Peyer's patch (tissue), 4 donors: ENCODE data around the gene LPAR1. TPM values are rescaled to one million over a fixed set of nuclear protein-coding genes. Genes with fewer than 3 reads are reported as not detected.

Source experiments
- DNase-seq, 3 donors: peaks; one replicate each; pipeline ENCODE4 v3.0.0-alpha.2; 2017 to 2019
- H3K27ac ChIP-seq, 4 donors: fragments of 200-600 bp; sonication (generic); one replicate each; pipeline ENCODE4 v1.5.1; 2016 to 2019
- H3K27me3 ChIP-seq, 2 donors: fragments of 200-600 bp; sonication (generic); one replicate each; pipeline ENCODE4 v1.5.1; 2019
- H3K36me3 ChIP-seq, 3 donors: fragments of 200-600 bp; sonication (generic); one replicate each; pipeline ENCODE4 v1.5.1; 2016 to 2019
- H3K4me1 ChIP-seq, 4 donors: fragments of 200-600 bp; sonication (generic); one replicate each; pipeline ENCODE4 v1.5.1; 2016 to 2019
- H3K4me3 ChIP-seq, 4 donors: fragments of 200-600 bp; sonication (generic); 1 replicate in 3 of 4; 2 replicates in 1 of 4; pipeline ENCODE4 v1.5.1; 2016 to 2019; ENCODE audit warnings: mild to moderate bottlenecking in 1 of 4
- H3K9me3 ChIP-seq, 4 donors: fragments of 200-600 bp; sonication (generic); one replicate each; pipeline ENCODE4 v1.5.1; 2016 to 2019; ENCODE audit warnings: mild to moderate bottlenecking in 1 of 4
- CTCF ChIP-seq, 6 experiments: fragments of 450-650 bp in 4 of 6; fragments of 200-600 bp in 2 of 6; sonication (generic) in 1 of 6; IDR thresholded peaks; one replicate each; pipeline ENCODE4 v1.5.1; 2017 to 2019; ENCODE audit warnings: antibody characterized with exemption in 6 of 6, mild to moderate bottlenecking in 3 of 6, moderate library complexity in 1 of 6
- POLR2A ChIP-seq, 2 donors: fragments of 450-650 bp; IDR thresholded peaks; one replicate each; pipeline ENCODE4 v1.5.1; 2017; ENCODE audit warnings: antibody characterized with exemption in 2 of 2, mild to moderate bottlenecking in 2 of 2, moderate library complexity in 2 of 2
- total RNA-seq, 4 donors: library from RNA; depleted of rRNA; stranded (reverse); fragments of >200 nt; gene quantifications; one replicate each; pipeline ENCODE4 v1.1.0, GENCODE V29; 2016

Gene LPAR1, protein sequence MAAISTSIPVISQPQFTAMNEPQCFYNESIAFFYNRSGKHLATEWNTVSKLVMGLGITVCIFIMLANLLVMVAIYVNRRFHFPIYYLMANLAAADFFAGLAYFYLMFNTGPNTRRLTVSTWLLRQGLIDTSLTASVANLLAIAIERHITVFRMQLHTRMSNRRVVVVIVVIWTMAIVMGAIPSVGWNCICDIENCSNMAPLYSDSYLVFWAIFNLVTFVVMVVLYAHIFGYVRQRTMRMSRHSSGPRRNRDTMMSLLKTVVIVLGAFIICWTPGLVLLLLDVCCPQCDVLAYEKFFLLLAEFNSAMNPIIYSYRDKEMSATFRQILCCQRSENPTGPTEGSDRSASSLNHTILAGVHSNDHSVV
- 10 to 100 TPM; 25.0 to 56.1 (median 31.9) TPM for total RNA-seq

- Histone ChIP-seq H3K4me3 (peak within 1 kb of the TSS; percentile 40 to 94 (median 72)), H3K9me3 (no peaks in the 10 kb centered on the region), H3K27ac (peak within 1 kb of the TSS; percentile 74 to 92 (median 89)), H3K36me3 (no peaks in the 10 kb centered on the region), H3K27me3 (no peaks in the 10 kb centered on the region), H3K4me1 (peaks cover 0 to 3% (median 0%) of the 10 kb centered on the region in 4 donors)
- peak; percentile 17 to 79 (median 72) for DNase-seq
- TF ChIP-seq CTCF (IDR thresholded peaks at IDR 0.05), result no peak
- peak in 1 of 2 donors; percentile 31 for TF ChIP-seq POLR2A (IDR thresholded peaks at IDR 0.05)
Measured at GRCh38 chr9:111038331-111039230, at the start of gene LPAR1. LPAR1 (minus strand) TSS chr9:111038470; CDS start chr9:110972117, 66,353 bp downstream.

DNA sequence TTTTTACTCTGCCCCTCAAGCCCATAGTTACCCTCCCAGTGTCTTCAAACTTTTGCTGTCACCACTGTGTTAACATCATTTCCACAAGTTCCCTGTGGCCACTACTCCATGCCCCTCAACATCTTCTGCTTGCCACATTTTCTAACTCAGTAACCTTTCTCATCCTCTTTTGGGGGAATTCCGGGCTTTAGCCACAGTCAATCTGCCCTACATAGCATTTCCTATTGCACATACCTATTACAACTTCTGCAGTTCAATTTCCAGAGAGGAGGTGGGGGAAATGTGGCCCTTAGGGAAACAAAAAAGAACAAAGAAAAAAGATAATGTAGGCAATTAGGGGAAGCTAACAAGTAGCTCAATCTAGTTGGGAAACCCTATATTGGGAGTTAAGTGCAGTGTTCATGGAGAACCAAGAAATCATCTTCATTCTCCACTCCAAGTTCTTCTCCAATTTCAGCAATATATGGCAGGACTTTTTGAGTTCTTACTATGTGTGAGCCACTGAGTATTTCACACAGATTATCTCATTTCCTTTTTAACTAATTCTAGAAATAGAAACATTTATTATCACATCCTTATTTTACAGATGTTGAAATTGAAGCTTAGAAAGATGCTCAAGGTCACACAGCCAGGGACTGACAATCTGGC is 40.2 kb upstream of the LPAR1 start:
- H3K4me1 ChIP-seq, result no peaks in the 10 kb centered on the region
- no peak overlapping the region for H3K4me3 ChIP-seq
- H3K27ac ChIP-seq, result no peak overlapping the region
- TF ChIP-seq CTCF (IDR thresholded peaks at IDR 0.05), result no peak
- TF ChIP-seq POLR2A (IDR thresholded peaks at IDR 0.05), result no peak
- no peak for DNase-seq
- no peaks in the 10 kb centered on the region for H3K36me3 ChIP-seq
- no peaks in the 10 kb centered on the region for H3K9me3 ChIP-seq
- H3K27me3 ChIP-seq, result no peaks in the 10 kb centered on the region

DNA sequence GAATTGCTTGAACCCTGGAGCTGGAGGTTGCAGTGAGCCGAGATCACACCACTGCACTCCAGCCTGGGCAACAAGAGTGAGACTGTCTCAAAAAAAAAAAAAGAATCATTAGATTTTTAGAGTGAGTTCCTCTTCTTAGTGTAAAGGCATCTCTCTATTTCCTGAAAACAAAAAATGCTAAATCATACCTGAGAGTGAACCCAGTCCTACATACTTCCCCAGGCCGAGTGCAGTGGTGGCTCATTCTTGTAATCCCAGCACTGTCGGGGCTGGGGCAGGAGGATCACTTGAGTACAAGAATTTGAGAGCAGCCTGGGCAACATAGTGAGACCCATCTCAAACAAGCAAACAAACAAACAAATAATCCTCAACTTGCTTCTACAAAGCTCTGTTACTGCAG is 38.2 kb upstream of the LPAR1 start:
- no peak for TF ChIP-seq POLR2A (IDR thresholded peaks at IDR 0.05)
- TF ChIP-seq CTCF (IDR thresholded peaks at IDR 0.05), result no peak

DNA sequence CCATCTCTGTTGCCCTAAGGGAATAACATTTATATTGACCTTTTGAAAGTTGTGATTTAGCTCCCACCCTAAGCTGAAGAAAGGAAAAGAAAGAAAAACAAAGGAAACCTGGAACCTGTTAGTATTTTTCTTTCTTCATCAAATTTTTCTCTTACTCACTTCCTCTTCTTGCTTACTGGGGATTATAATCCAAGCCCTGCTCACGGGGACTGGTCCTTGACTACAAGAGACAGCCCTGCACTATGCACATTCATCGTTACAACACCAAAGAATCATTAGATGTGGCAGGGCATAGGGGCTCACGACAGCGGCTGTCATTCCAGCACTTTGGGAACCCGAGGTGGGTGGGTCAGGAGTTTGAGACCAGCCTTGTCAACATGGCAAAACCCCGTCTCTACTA is 37.8 kb upstream of the LPAR1 start:
- Histone ChIP-seq H3K9me3 (no peaks in the 10 kb centered on the region), H3K4me1 (no peaks in the 10 kb centered on the region), H3K27ac (no peak overlapping the region), H3K36me3 (no peaks in the 10 kb centered on the region), H3K4me3 (no peak overlapping the region), H3K27me3 (no peaks in the 10 kb centered on the region)
- TF ChIP-seq POLR2A (IDR thresholded peaks at IDR 0.05) (no peak), CTCF (IDR thresholded peaks at IDR 0.05) (no peak)
- no peak for DNase-seq

More for the DNA sequence above, 38.2 kb upstream of the LPAR1 start:
- no peaks in the 10 kb centered on the region for H3K4me1 ChIP-seq
- H3K4me3 ChIP-seq, result no peak overlapping the region
- DNase-seq, result no peak
- no peak overlapping the region for H3K27ac ChIP-seq
- H3K27me3 ChIP-seq, result no peaks in the 10 kb centered on the region
- no peaks in the 10 kb centered on the region for H3K9me3 ChIP-seq
- H3K36me3 ChIP-seq, result no peaks in the 10 kb centered on the region

GRCh38 chr9:111074395-111074794 is 36.1 kb upstream of the LPAR1 start:
- Histone ChIP-seq H3K27me3 (no peaks in the 10 kb centered on the region), H3K9me3 (no peaks in the 10 kb centered on the region), H3K4me3 (no peak overlapping the region), H3K4me1 (no peaks in the 10 kb centered on the region), H3K36me3 (no peaks in the 10 kb centered on the region), H3K27ac (no peak overlapping the region)
- TF ChIP-seq POLR2A (IDR thresholded peaks at IDR 0.05) (no peak), CTCF (IDR thresholded peaks at IDR 0.05) (no peak)
- DNase-seq, result no peak
